AG20443 (cell line): ENCODE data around the gene XXYLT1.

ENCODE experiments used
- DNase-seq: peaks from one replicate; pipeline ENCODE4 v3.0.0; 2012; ENCODE audit warnings: low spot score, mixed read lengths

XXYLT1 gene

GRCh38 chr3:195077611-195078540 lies 193.1 kb downstream of the XXYLT1 start:
- no peak for DNase-seq

DNA sequence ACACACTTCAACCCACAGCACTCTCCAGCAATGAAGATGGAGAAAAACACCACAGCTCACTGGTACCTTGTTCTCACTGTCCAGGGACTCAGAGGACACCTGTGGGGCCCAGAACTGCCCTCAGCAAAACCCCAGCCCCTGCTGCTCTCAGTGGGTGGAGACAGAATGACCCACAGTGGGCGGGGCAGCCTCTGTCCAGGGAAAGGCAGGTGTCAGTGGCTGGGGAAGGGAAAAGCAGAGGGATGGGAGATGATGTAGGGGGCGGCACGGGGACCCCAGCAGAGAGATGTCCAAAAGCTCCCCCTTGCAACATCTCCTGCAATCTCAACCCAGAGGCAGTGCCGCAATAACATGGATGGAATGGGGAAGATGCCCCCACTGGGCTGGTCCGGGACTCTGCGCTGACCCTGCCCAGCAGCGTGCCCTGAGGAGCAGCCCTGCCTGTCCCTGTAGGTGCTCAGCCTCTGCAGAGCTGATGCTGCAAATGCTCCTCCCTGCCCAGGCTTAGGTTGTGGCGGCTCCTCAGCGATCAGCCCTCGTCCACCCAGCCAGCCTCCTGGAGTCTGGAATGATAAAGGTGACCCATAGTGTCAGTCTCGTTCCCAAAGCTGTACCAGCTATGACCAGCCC lies 193.9 kb downstream of the XXYLT1 start:
- no peak for DNase-seq

GRCh38 chr3:195075941-195076875 lies 194.8 kb downstream of the XXYLT1 start:
- DNase-seq = peak; percentile 51

DNA sequence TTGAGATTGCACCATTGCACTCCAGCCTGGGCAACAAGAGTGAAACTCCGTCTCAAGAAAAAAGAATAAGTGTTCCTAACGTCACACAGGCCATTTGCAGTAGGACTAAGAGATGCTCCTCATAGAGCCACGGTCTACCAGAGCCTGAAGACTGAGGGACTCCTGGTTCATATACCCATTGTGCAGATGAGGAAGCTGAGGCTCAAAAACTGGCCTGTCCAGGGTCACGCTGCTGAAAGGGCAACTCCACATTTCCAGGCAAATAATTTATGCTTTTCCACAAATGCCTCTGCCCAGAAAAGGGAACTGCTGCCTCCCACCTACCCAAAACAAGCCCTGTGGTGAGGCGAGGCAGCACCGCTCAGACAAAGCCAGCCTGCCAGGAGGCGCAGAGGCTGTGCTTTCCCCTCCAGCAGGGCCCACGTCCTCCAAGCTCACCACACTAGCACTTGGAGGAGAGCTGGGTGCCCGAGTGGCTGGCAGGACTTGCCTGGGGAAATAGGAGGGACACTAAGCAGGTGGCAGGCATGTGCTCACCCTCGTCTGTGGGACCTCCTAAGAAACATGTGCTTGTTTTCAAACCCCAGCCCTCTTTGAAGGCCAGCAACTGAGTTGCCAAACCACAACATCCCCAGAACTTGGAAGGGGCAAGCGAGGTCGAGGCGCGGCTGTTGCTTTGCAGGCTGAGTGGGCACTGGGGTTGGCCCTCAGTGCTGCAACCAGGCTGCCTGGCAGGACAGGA lies 195.6 kb downstream of the XXYLT1 start:
- peak; percentile 33 for DNase-seq

GRCh38 chr3:195073866-195074860 lies 196.8 kb downstream of the XXYLT1 start:
- no peak for DNase-seq

DNA sequence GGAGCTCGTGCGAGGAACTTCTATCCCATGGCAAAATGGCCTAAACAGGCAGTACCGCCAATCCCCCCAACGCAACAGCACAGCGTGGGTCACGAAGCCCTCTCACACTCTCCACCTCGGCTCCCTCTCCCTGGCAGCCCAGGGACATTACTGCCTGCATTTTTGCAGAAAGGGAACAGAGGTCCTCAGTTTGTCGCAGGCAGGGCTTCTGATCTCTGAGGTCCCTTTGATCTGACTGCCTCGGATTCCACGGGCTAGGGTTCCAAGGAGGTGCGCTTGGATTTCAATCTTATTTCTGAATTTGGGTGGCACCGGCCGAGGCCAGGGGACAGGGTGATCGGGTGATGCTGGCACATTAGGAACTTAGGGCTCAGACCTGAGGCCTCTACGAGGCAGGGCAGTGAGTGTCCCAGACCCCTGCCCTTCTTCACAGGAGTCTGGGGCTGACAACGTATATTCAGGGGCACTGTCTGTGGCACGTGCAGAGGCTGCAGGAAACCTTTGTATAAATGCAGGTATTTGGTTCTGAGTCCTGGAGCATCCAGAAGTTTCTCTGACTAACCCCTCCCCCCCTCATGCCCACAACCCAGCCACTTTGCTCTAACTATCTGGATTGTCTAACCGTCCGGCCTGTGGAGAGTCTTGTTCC lies 197.9 kb downstream of the XXYLT1 start:
- DNase-seq = no peak

DNA sequence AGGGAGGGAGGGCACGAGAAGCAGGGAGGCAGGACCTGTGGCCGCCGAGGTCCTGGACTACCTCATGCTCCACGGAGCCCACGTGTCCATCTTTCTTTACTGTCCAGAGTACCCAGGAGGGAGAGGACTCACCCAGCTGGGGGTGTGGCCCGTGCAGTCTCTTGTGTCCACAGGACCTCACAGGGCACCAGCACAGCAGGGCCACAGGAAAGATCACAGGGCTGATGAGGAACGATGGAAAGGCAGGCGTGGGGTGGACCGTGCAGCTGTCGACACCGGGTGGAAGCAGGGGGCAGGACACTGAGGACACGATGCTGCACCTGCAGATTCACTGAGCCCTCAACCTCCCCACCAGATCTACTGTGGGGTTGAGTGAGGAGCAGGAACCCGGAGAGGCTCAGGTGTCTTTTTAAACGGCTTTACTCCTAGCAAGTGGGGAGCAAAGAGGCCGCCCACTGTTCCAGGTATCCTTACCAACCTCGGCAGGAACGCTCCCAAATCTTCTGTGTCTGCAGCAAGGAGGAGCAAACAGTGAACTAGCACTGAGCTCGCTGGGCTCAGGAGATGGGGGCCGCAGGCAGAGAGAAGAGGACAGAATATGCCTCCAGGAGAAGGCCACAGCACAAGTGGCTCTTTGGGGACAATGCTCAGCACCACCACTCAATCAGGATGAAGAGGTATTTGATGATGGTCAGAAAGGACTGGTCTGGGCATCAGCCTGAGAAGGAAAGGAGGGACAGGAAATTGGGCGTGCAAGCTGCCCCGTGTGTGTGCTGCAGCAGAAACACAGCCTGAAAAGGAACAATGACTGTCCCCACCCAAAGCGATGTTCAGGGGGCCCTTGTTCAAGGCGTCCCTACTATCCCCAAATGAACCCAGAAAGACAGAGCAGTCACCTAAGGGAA lies 198.8 kb downstream of the XXYLT1 start:
- no peak for DNase-seq

- DNase-seq = no peak
Measured at GRCh38 chr3:195071011-195071728, 199.8 kb downstream of the XXYLT1 start.

DNA sequence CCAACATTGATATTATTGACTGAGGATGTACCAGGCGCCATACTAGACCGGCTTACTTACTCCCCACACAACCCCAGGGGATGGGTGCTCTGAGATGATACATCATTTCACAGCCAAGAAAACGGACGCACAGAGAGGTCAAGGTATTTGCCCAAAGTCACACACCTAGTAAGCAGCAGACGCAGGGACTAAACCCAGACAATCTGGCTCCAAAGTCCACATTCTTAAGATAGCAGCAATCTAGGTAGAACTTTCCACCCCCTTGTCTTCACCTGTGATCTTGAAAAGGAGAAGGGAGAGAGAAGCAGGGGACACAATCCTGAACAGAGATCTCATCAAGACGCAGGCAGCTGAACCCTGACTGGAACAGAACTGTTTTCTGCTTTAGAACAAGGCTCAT lies 200.6 kb downstream of the XXYLT1 start:
- DNase-seq = no peak

DNA sequence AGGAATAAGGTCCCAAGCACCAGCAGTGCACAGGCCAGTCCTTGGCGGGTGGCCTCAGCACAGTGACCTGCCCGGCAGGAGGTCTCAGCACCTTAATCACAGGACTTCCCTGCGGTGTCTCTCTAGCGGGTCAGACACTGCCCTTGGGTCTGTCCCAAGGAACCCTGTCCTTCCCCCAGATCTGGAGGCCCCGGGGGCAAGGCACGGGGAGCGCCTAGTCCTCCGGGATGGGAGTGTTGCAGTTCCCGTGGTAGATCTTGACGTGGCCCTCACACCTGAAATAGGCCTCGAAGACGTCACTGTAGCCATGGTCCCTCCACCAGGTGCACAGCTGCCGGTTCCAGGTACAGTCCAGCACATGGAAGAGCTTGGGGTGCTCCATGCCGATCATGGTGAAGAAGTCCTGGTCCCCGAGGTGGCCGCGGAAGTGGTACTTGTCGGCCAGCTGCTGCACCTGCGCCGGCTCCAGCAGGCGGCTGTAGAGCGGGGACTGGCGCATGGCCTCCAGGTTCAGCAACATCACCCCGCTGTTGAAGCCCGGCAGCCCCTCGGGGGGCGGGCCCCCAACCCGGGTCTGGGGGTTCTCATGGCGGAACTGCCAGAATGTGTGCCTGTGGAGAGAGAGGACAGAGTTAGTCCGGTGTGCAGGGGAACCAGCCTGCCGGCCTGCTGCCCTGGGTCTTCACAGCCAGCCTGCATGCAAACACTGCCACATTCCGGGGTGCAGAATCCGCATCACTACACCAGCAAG lies 201.3 kb downstream of the XXYLT1 start:
- no peak for DNase-seq

- no peak for DNase-seq
Measured at GRCh38 chr3:195068084-195069080, 202.6 kb downstream of the XXYLT1 start.

GRCh38 chr3:195066441-195066841 lies 204.5 kb downstream of the XXYLT1 start:
- DNase-seq = no peak

DNA sequence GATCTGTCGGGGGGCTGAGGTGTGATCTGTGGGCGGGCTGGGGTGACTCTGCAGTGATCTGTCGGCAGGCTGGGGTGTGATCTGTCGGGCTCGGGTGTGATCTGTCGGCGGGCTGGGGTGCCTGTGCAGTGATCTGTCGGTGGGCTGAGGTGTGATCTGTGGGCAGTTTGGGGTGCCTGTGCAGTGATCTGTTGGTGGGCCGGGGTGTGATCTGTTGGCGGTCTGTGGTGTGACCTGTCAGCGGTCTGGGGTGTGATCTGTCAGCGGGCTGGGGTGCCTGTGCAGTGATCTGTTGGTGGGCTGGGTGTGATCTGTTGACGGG lies 205.1 kb downstream of the XXYLT1 start:
- DNase-seq = no peak

GRCh38 chr3:195065142-195065863 lies 205.7 kb downstream of the XXYLT1 start:
- no peak for DNase-seq

- no peak for DNase-seq
Measured at GRCh38 chr3:195064300-195064931, 206.5 kb downstream of the XXYLT1 start.
